NCI-H748 (cell line): ENCODE results near the gene SPP1.
"Not testable (repeated sequence)": the region's sequence is repeated elsewhere in the genome, so short reads cannot be mapped to it uniquely, and the experiment has no call there.

Experiments
- DNase-seq: peaks from one replicate; lab custom pipeline; 2025; ENCODE audit not compliant: unreplicated experiment; lab: John Stamatoyannopoulos, UW

The SPP1 gene

DNA sequence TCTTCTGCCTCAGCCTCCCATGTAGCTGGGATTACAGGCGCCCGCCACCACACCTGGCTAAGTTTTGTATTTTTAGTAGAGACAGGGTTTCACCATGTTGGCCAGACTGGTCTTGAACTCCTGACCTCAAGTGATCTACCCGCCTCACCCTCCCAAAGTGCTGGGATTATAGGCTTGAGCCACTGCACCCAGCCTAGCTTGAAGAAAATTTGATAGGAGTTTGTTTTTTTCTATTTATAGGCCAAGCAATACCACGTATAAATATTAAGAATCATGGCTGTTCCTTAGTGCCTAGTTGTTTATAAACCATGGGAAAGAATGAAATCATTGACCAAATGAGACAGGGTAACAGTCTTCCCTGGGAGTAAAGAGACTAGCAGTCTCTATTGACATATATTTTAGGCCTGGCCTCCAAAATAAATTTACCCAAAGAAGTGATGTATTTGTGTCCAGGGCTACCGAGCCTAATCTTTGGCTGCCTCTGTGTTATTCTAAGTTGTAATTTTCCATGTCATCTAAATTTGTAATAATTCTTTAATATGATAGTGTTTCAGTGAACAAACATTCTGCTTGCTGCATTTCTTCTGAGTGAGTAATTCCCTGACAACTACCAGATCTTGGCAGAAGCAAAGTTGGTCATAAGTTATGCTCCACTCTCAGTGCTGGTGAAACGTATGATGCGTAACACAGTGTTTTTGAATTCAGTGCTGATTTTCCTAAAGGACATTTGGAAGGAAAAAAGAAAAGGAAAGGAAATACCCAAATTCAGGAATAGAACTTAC, 42.2 kb downstream of the SPP1 start:
- no peak for DNase-seq

GRCh38 chr4:88018466-88018865, 43.0 kb downstream of the SPP1 start:
- no peak for DNase-seq

GRCh38 chr4:88021824-88022223, 46.3 kb downstream of the SPP1 start:
- DNase-seq = no peak

GRCh38 chr4:88022289-88022688, 46.8 kb downstream of the SPP1 start:
- DNase-seq = no peak

DNA sequence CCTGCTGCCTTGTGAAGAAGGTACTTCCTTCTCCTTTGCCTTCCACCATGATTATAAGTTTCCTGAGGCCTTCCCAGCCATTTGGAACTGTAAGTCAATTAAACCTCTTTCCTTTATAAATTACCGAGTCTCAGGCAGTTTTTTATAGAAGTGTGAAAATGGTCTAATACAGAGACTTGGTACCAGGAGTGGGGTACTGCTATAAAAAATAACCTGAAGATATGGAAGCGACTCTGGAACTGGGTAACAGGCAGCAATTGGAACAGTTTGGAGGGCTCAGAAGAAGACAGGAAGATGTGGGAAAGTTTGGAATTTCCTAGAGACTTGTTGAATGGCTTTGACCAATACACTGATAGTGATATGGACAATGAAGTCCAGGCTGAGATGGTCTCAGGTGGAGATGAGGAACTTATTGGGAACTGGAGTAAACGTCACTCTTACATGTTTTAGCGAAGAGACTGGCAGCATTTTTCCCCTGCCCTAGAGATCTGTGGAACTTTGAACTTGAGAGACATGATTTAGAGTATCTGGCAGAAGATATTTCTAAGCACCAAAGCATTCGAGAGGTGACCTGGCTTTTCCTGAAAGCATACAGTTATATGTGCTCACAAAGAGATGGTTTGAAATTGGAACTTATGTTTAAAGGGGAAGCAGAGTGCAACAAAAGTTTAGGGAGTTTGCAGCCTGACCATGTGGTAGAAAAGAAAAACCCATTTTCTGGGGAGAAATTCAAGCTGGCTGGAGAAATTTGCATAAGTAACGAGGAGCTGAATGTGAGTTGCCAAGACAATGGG, 50.6 kb downstream of the SPP1 start:
- not testable (repeated sequence) for DNase-seq

GRCh38 chr4:88027611-88028608, 52.4 kb downstream of the SPP1 start:
- DNase-seq = no peak

DNA sequence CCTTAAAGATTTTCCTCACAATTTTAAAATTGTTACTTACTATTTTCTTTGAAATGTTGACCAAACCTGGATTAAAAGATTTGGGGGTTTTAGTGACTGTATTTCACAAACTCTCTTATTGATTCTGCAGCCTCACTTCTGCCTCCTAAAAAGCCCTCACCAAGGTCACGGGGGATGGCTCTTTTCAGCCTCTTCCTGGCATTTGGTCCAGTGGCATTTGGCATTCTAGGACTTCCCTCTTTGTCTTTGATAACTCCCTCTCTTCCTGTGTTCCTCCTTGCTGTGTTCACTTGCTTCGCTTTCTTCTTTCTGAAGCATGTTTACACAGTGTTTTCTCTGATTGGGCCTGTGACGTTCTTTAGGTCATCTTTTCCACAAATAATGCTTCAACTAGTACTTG, 53.4 kb downstream of the SPP1 start:
- DNase-seq = no peak

GRCh38 chr4:88029556-88029955, 54.0 kb downstream of the SPP1 start:
- DNase-seq = no peak

DNA sequence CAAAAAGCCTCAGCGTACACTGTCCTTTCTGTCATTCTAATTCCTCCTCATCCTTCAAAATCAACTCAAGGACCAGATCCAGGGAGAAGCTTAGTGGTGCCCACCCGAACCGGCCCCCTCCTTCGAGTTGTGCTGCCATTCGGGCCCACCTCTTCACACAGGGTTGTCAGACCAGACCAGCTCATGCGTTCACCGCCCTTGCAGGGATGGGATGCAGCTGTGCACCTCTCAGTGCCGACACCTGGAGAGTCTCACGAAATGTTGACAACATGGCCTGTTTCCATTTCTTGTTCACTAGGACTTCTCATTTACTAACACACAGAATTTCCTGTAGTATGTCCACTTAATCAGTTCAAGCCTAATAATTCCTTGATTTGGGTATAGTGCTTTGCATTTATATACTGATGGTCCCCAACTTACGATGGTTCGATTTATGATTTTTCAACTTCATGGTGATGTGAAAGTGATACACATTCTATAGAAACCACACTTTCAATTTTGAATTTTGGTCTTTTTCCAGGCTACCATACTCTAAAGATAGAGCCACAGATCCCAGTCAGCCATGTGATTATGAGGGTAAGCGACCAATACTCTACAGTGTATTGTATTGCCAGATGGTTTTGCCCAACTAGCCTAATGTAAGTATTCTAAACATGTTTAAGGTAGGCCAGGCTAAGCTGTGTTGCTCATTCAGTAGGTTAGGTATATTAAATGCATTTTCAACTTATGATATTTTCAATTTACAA, 55.2 kb downstream of the SPP1 start:
- DNase-seq = no peak
